WTC11 (cell line): ENCODE results near the gene DCHS2. TPM values are rescaled to one million over a fixed set of nuclear protein-coding genes. Genes with fewer than 3 reads are reported as not detected.

Experiments
- ATAC-seq: fragments of 200-7000 bp; cut with Tn5 transposase; 2 replicates; pipeline ENCODE4 v1.10.0; 2021; ENCODE audit warnings: mild to moderate bottlenecking, moderate library complexity
- CTCF ChIA-PET: fragments of 300-600 bp; sonication (Branson Sonifier 250); formaldehyde crosslinking; loops from one replicate; lab custom pipeline; 2021; ENCODE audit warnings: antibody characterized with exemption; lab: Charles Lee
- POLR2A ChIA-PET: fragments of 350-600 bp; sonication (Branson Sonifier 250); formaldehyde crosslinking; loops from one replicate; lab custom pipeline; 2021; ENCODE audit warnings: antibody characterized with exemption; lab: Charles Lee
- DNase-seq: peaks from one replicate; pipeline ENCODE4 v3.0.0; 2021; ENCODE audit warnings: low spot score
- H3K27ac Mint-ChIP-seq: 2 replicates; pipeline ENCODE4 v1.8.0; 2021; ENCODE audit warnings: mixed read lengths
- H3K27me3 Mint-ChIP-seq: 2 replicates; pipeline ENCODE4 v1.8.0; 2021; ENCODE audit warnings: low read depth, mild to moderate bottlenecking, moderate library complexity, mixed read lengths
- H3K36me3 Mint-ChIP-seq: 2 replicates; pipeline ENCODE4 v1.8.0; 2021; ENCODE audit warnings: mixed read lengths
- H3K4me1 Mint-ChIP-seq: 2 replicates; pipeline ENCODE4 v1.8.0; 2022; ENCODE audit warnings: mixed read lengths
- H3K4me3 Mint-ChIP-seq: 2 replicates; pipeline ENCODE4 v1.8.0; 2021; ENCODE audit warnings: mild to moderate bottlenecking, moderate library complexity, mixed read lengths
- H3K9me3 Mint-ChIP-seq: 2 replicates; pipeline ENCODE4 v1.8.0; 2021; ENCODE audit warnings: mixed read lengths
- HMGXB4 ChIP-seq: sonication (generic); formaldehyde crosslinking; IDR thresholded peaks from 2 replicates; pipeline ENCODE4 v1.8.1; 2023; ENCODE audit warnings: mild to moderate bottlenecking, moderate library complexity, missing genetic modification reagents
- NFATC4 ChIP-seq: fragments of 250-450 bp; sonication (Bioruptor Pico); IDR thresholded peaks from 2 replicates; pipeline ENCODE4 v1.9.0; 2021; ENCODE audit warnings: mild to moderate bottlenecking
- ZNF219 ChIP-seq: sonication (generic); formaldehyde crosslinking; IDR thresholded peaks from 2 replicates; pipeline ENCODE4 v1.8.0; 2023; ENCODE audit warnings: missing genetic modification reagents, mild to moderate bottlenecking, borderline replicate concordance
- ZNF671 ChIP-seq: fragments of 250-450 bp; sonication (Bioruptor Pico); IDR thresholded peaks from 2 replicates; pipeline ENCODE4 v1.8.0; 2021; ENCODE audit warnings: mild to moderate bottlenecking
- total RNA-seq: library from RNA; stranded (reverse); gene quantifications from 3 replicates; pipeline ENCODE4 v1.2.3, GENCODE V29; 2021

The DCHS2 gene
- total RNA-seq, 1 experiment from 2014 or later, result 1.3 TPM

- ATAC-seq, result no peak
- H3K9me3 Mint-ChIP-seq, result no peaks in the 10 kb centered on the region
- CTCF ChIA-PET, result no interaction called here
- TF ChIP-seq ZNF219 (CRISPR knock-in tag), result no peak
- TF ChIP-seq HMGXB4 (CRISPR knock-in tag), result no peak
- TF ChIP-seq ZNF671 (CRISPR knock-in tag), result no peak
- TF ChIP-seq NFATC4 (CRISPR knock-in tag), result no peak
- no peak overlapping the region for H3K27ac Mint-ChIP-seq
- peaks cover 29% of the 10 kb centered on the region for H3K4me1 Mint-ChIP-seq
- H3K36me3 Mint-ChIP-seq, result 0 out of 2 replicates have a peak, but pooled peaks cover 3% of the 10 kb centered on the region
- H3K27me3 Mint-ChIP-seq, result no peaks in the 10 kb centered on the region; the same call in 1 of the 2 replicates
- H3K4me3 Mint-ChIP-seq, result no peak overlapping the region
- DNase-seq, result no peak
- POLR2A ChIA-PET, result interaction anchor here (0.7 kb wide), 1 partner anchor 16 kb away, joined by 4 read pairs; no protein-coding TSS in a partner anchor
These were observed 308.3 kb downstream of the DCHS2 start for GRCh38 chr4:154183264-154183663.

Other genes with a start within 250 kb of the DCHS2 start
- 76.3 to 84.8 TPM (median 78.3 TPM) in 3 replicates for gene PLRG1, start 58.6 kb upstream of the DCHS2 start, total RNA-seq
- 2.0 to 3.5 TPM (median 2.3 TPM) in 3 replicates for gene FGB, start 71.2 kb upstream of the DCHS2 start, total RNA-seq
- 3.2 to 5.9 TPM (median 3.4 TPM) in 3 replicates for gene FGA, start 98.9 kb upstream of the DCHS2 start, total RNA-seq
- 2.3 to 3.0 TPM (median 2.4 TPM) in 3 replicates for gene FGG, start 120.9 kb upstream of the DCHS2 start, total RNA-seq